ENCODE measurements around the gene GPANK1.

DNA sequence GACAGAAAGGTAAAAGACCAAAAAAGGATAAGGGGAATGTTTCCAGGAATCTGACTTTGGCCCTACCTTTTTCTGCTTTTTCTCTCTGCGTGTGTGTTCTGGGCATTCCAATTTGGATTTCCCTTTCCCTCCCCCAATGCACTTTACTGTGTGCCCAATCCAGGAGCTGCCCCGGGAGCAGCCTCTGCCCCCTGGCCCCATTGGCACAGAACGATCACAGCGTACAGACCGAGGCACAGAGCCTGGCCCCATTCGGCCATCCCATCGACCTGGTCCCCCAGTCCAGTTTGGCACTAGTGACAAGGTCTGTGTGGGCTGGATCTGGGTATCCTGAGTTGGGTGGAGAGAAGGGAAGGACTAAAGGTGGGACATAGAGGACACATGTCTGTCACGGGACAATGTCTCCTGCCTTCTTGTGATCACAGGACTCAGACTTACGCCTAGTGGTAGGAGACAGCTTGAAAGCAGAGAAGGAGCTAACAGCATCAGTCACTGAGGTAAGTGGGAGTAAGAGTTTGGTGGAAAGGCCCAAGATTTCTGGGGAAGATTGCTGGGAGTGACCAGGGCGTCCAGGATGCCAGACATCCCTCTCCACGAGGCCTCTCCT, 29.7 kb downstream of the GPANK1 start:
- TF ChIP-seq ZNF569 (CRISPR knock-in tag; IDR thresholded peaks at IDR 0.05; ENCODE audit: borderline replicate concordance) (no peak), MYC (CRISPR knock-in tag; IDR thresholded peaks at IDR 0.05; ENCODE audit: borderline replicate concordance) (no peak), GABPA (IDR thresholded peaks at IDR 0.05; ENCODE audit: low read depth, low read length) (no peak), GABPA (CRISPR knock-in tag; IDR thresholded peaks at IDR 0.05; ENCODE audit: low read depth) (no peak), POLR2A (IDR thresholded peaks at IDR 0.05; ENCODE audit: insufficient read depth in 1 of 2, low read depth in 2 of 2, low read length in 2 of 2) (no peak), EHMT2 (IDR thresholded peaks at IDR 0.05; ENCODE audit: borderline replicate concordance, low read depth, low read length) (no peak), ZNF296 (CRISPR knock-in tag; conservative IDR thresholded peaks at IDR 0.05) (no peak), NCOA5 (CRISPR knock-in tag; IDR thresholded peaks at IDR 0.05) (no peak)
- TF ChIP-seq, protein P1, sequence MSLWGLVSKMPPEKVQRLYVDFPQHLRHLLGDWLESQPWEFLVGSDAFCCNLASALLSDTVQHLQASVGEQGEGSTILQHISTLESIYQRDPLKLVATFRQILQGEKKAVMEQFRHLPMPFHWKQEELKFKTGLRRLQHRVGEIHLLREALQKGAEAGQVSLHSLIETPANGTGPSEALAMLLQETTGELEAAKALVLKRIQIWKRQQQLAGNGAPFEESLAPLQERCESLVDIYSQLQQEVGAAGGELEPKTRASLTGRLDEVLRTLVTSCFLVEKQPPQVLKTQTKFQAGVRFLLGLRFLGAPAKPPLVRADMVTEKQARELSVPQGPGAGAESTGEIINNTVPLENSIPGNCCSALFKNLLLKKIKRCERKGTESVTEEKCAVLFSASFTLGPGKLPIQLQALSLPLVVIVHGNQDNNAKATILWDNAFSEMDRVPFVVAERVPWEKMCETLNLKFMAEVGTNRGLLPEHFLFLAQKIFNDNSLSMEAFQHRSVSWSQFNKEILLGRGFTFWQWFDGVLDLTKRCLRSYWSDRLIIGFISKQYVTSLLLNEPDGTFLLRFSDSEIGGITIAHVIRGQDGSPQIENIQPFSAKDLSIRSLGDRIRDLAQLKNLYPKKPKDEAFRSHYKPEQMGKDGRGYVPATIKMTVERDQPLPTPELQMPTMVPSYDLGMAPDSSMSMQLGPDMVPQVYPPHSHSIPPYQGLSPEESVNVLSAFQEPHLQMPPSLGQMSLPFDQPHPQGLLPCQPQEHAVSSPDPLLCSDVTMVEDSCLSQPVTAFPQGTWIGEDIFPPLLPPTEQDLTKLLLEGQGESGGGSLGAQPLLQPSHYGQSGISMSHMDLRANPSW (CRISPR knock-in tag; IDR thresholded peaks at IDR 0.05; ENCODE audit: borderline replicate concordance) = no peak

Data from HepG2 (cell line).